Measurements from ENCODE around the gene ACTG1. TPM values are rescaled to one million over a fixed set of nuclear protein-coding genes. Genes with fewer than 3 reads are reported as not detected.

The ACTG1 gene
- 4,866 to 7,505 TPM (median 5,499 TPM) in 5 replicates for total RNA-seq (2022; extraction: Qiagen RNA extraction)

GRCh38 chr17:81512562-81513371 lies at the start of gene ACTG1:
Gene ACTG1, minus strand, starts transcription at chr17:81512799. Its CDS starts 445 bp downstream, at chr17:81512354.

GRCh38 chr17:81552244-81553017 lies 39.8 kb upstream of the ACTG1 start, which contains the start of gene FAAP100:
Gene FAAP100, minus strand, starts transcription at chr17:81552353. Its CDS starts 23 bp downstream, at chr17:81552330.

GRCh38 chr17:81527591-81528383 lies 15.2 kb upstream of the ACTG1 start, which contains the start of gene FSCN2:
Gene FSCN2, plus strand, starts transcription at chr17:81528377. Its CDS starts 155 bp downstream, at chr17:81528532.

Other genes with a start within 250 kb of the ACTG1 start
- gene SLC38A10, start 217.5 kb downstream of the ACTG1 start, total RNA-seq (2022; extraction: Qiagen RNA extraction) = 50.9 to 75.9 TPM (median 72.2 TPM) in 5 replicates
- 6.7 to 10.0 TPM (median 8.0 TPM) in 5 replicates for gene BAHCC1, start 117.3 kb downstream of the ACTG1 start, total RNA-seq (2022; extraction: Qiagen RNA extraction)
- gene FSCN2, start 15.6 kb upstream of the ACTG1 start, total RNA-seq (2022; extraction: Qiagen RNA extraction) = 0.86 to 1.6 TPM (median 1.3 TPM) in 5 replicates
- gene FAAP100, start 39.6 kb upstream of the ACTG1 start, total RNA-seq (2022; extraction: Qiagen RNA extraction) = 18.3 to 26.8 TPM (median 23.8 TPM) in 5 replicates
- 89.6 to 96.7 TPM (median 94.0 TPM) in 5 replicates for gene NPLOC4, start 124.3 kb upstream of the ACTG1 start, total RNA-seq (2022; extraction: Qiagen RNA extraction)
- 3.5 to 5.8 TPM (median 5.0 TPM) in 5 replicates for gene TSPAN10, start 124.4 kb upstream of the ACTG1 start, total RNA-seq (2022; extraction: Qiagen RNA extraction)
- 1.5 to 2.8 TPM (median 2.4 TPM) in 5 replicates for gene PDE6G, start 143.7 kb upstream of the ACTG1 start, total RNA-seq (2022; extraction: Qiagen RNA extraction)
- 31.9 to 66.1 TPM (median 60.6 TPM) in 5 replicates for gene OXLD1, start 153.8 kb upstream of the ACTG1 start, total RNA-seq (2022; extraction: Qiagen RNA extraction)
- 58.3 to 69.6 TPM (median 60.1 TPM) in 5 replicates for gene CCDC137, start 153.9 kb upstream of the ACTG1 start, total RNA-seq (2022; extraction: Qiagen RNA extraction)
- 44.8 to 49.2 TPM (median 48.3 TPM) in 5 replicates for gene ARL16, start 171.0 kb upstream of the ACTG1 start, total RNA-seq (2022; extraction: Qiagen RNA extraction)
- 127 to 207 TPM (median 193 TPM) in 5 replicates for gene HGS, start 171.2 kb upstream of the ACTG1 start, total RNA-seq (2022; extraction: Qiagen RNA extraction)
- 223 to 334 TPM (median 303 TPM) in 5 replicates for gene MRPL12, start 190.6 kb upstream of the ACTG1 start, total RNA-seq (2022; extraction: Qiagen RNA extraction)
- gene SLC25A10, start 199.5 kb upstream of the ACTG1 start, total RNA-seq (2022; extraction: Qiagen RNA extraction) = 26.6 to 46.9 TPM (median 43.3 TPM) in 5 replicates